Measurements from ENCODE around the gene SERPINA10.

- TF ChIP-seq, protein P1, sequence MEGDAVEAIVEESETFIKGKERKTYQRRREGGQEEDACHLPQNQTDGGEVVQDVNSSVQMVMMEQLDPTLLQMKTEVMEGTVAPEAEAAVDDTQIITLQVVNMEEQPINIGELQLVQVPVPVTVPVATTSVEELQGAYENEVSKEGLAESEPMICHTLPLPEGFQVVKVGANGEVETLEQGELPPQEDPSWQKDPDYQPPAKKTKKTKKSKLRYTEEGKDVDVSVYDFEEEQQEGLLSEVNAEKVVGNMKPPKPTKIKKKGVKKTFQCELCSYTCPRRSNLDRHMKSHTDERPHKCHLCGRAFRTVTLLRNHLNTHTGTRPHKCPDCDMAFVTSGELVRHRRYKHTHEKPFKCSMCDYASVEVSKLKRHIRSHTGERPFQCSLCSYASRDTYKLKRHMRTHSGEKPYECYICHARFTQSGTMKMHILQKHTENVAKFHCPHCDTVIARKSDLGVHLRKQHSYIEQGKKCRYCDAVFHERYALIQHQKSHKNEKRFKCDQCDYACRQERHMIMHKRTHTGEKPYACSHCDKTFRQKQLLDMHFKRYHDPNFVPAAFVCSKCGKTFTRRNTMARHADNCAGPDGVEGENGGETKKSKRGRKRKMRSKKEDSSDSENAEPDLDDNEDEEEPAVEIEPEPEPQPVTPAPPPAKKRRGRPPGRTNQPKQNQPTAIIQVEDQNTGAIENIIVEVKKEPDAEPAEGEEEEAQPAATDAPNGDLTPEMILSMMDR (IDR thresholded peaks at IDR 0.05) = no peak
- TF ChIP-seq ZFX (IDR thresholded peaks at IDR 0.05; ENCODE audit: borderline replicate concordance) = no peak
These were observed 39.5 kb upstream of the SERPINA10 start for GRCh38 chr14:94332587-94332986.
